ENCODE measurements around the gene AMN. TPM values are rescaled to one million over a fixed set of nuclear protein-coding genes. Genes with fewer than 3 reads are reported as not detected.

Gene AMN
- polyA plus RNA-seq, 1 of the 3 experiments (the other 2 are of a cell fraction): 0.03 TPM

- Histone ChIP-seq H3K4me3 (ENCODE audit: low read depth in 2 of 2, low read length in 1 of 2) (no peak overlapping the region), H3K27me3 (ENCODE audit: insufficient read depth) (no peaks in the 10 kb centered on the region), H3K27ac (ENCODE audit: low read depth in 2 of 2, low read length in 1 of 2) (no peak overlapping the region), H3F3A (replicated peaks; ENCODE audit: insufficient read depth) (no peaks in the 10 kb centered on the region), H3K9ac (no peak overlapping the region), H3K4me1 (ENCODE audit: control insufficient read depth in 1 of 2, insufficient read depth in 2 of 2, low read depth in 1 of 2, low read length in 1 of 2) (no peaks in the 10 kb centered on the region; a peak in 1 of 4 replicates), H3K79me2 (ENCODE audit: insufficient read depth) (no peaks in the 10 kb centered on the region), H3K9me3 (no peaks in the 10 kb centered on the region), H2AFZ (ENCODE audit: low read depth) (no peak overlapping the region), H4K20me1 (ENCODE audit: insufficient read depth) (no peaks in the 10 kb centered on the region), H3K4me2 (no peak overlapping the region), H3K9me2 (no peaks in the 10 kb centered on the region), H3K36me3 (replicated peaks in 1 of 2; ENCODE audit: control insufficient read depth in 1 of 2, insufficient read depth in 2 of 2, low read length in 1 of 2) (peaks cover 12 to 18% of the 10 kb centered on the region in 2 experiments)
- over 99% methylated on average over 8 of the region's 8 CpGs for WGBS (ENCODE audit: low lambda C conversion rate)
- CTCF ChIA-PET: no interaction called here
- POLR2A ChIA-PET: no interaction called here
- TF ChIP-seq NFIC (IDR thresholded peaks at IDR 0.05; ENCODE audit: borderline replicate concordance): no peak
- no peak for DNase-seq
Measured at GRCh38 chr14:102899516-102899900, 23.0 kb upstream of the AMN start.

- TF ChIP-seq MEF2A (IDR thresholded peaks at IDR 0.05; ENCODE audit: borderline replicate concordance, low read depth): no peak
- no peak for TF ChIP-seq CTCF (IDR thresholded peaks at IDR 0.05)
- Histone ChIP-seq H3F3A (replicated peaks; ENCODE audit: insufficient read depth) (peaks cover 1% of the 10 kb centered on the region), H3K36me3 (replicated peaks in 1 of 2; ENCODE audit: control insufficient read depth in 1 of 2, insufficient read depth in 2 of 2, low read length in 1 of 2) (peaks cover 17 to 18% of the 10 kb centered on the region in 2 experiments), H3K9me2 (no peaks in the 10 kb centered on the region), H2AFZ (ENCODE audit: low read depth) (no peak overlapping the region), H3K27me3 (ENCODE audit: insufficient read depth) (no peaks in the 10 kb centered on the region), H3K79me2 (ENCODE audit: insufficient read depth) (no peaks in the 10 kb centered on the region), H3K4me1 (ENCODE audit: control insufficient read depth in 1 of 2, insufficient read depth in 2 of 2, low read depth in 1 of 2, low read length in 1 of 2) (no peaks in the 10 kb centered on the region; a peak in 1 of 4 replicates), H3K27ac (ENCODE audit: low read depth in 2 of 2, low read length in 1 of 2) (no peak overlapping the region), H4K20me1 (ENCODE audit: insufficient read depth) (no peaks in the 10 kb centered on the region), H3K9me3 (no peaks in the 10 kb centered on the region), H3K4me3 (ENCODE audit: low read depth in 2 of 2, low read length in 1 of 2) (no peak overlapping the region), H3K9ac (no peak overlapping the region), H3K4me2 (no peak overlapping the region)
- WGBS (ENCODE audit: low lambda C conversion rate): 94% methylated on average over 27 of the region's 39 CpGs
- ChIA-PET POLR2A (no interaction called here), CTCF (no interaction called here)
- DNase-seq: peak; percentile 17
Measured at GRCh38 chr14:102900631-102901571, 21.6 kb upstream of the AMN start.

- Histone ChIP-seq H3K27me3 (ENCODE audit: insufficient read depth) (no peaks in the 10 kb centered on the region), H2AFZ (ENCODE audit: low read depth) (no peak overlapping the region), H3K9ac (no peak overlapping the region), H4K20me1 (ENCODE audit: insufficient read depth) (no peaks in the 10 kb centered on the region), H3K4me3 (ENCODE audit: low read depth in 2 of 2, low read length in 1 of 2) (no peak overlapping the region), H3K27ac (ENCODE audit: low read depth in 2 of 2, low read length in 1 of 2) (no peak overlapping the region), H3K79me2 (ENCODE audit: insufficient read depth) (no peaks in the 10 kb centered on the region), H3K4me1 (ENCODE audit: control insufficient read depth in 1 of 2, insufficient read depth in 2 of 2, low read depth in 1 of 2, low read length in 1 of 2) (no peaks in the 10 kb centered on the region; a peak in 1 of 4 replicates), H3K4me2 (no peak overlapping the region), H3F3A (replicated peaks; ENCODE audit: insufficient read depth) (peaks cover 3% of the 10 kb centered on the region), H3K9me2 (no peaks in the 10 kb centered on the region), H3K36me3 (replicated peaks in 1 of 2; ENCODE audit: control insufficient read depth in 1 of 2, insufficient read depth in 2 of 2, low read length in 1 of 2) (peaks cover 19 to 25% of the 10 kb centered on the region in 2 experiments), H3K9me3 (no peaks in the 10 kb centered on the region)
- POLR2A ChIA-PET: no interaction called here
- 97% methylated on average over 4 of the region's 4 CpGs for WGBS (ENCODE audit: low lambda C conversion rate)
- no peak for DNase-seq
- CTCF ChIA-PET: no interaction called here
- no peak for TF ChIP-seq RAD21 (IDR thresholded peaks at IDR 0.05; ENCODE audit: low read length)
- no peak for TF ChIP-seq RXRA (IDR thresholded peaks at IDR 0.05; ENCODE audit: borderline replicate concordance, low read depth)
- no peak for TF ChIP-seq FOXM1 (IDR thresholded peaks at IDR 0.05; ENCODE audit: low read depth)
- no peak for TF ChIP-seq POLR2AphosphoS5 (IDR thresholded peaks at IDR 0.05; ENCODE audit: low read depth, low read length)
- no peak for TF ChIP-seq NRF1 (IDR thresholded peaks at IDR 0.05; ENCODE audit: low read depth, low read length)
- TF ChIP-seq REST (IDR thresholded peaks at IDR 0.05; ENCODE audit: low read depth, low read length): no peak
- TF ChIP-seq RCOR1 (IDR thresholded peaks at IDR 0.05; ENCODE audit: low read length): no peak
- TF ChIP-seq USF2 (IDR thresholded peaks at IDR 0.05; ENCODE audit: borderline replicate concordance, low read depth, low read length): no peak
- no peak for TF ChIP-seq ELF1 (IDR thresholded peaks at IDR 0.05)
- no peak for TF ChIP-seq MAX (IDR thresholded peaks at IDR 0.05; ENCODE audit: low read depth)
- no peak for TF ChIP-seq GABPA (IDR thresholded peaks at IDR 0.05; ENCODE audit: low read depth)
- no peak for TF ChIP-seq TAF1 (IDR thresholded peaks at IDR 0.05; ENCODE audit: borderline replicate concordance, low read depth, low read length)
Measured at GRCh38 chr14:102901633-102902032, 20.8 kb upstream of the AMN start.
